Embryonic facial prominence (tissue), 1 donor: ENCODE results near the gene GPRIN3.

Experiments used
- DNase-seq: peaks from one replicate; pipeline ENCODE4 v3.0.0-alpha.2; 2016; ENCODE audit errors: extremely low spot score

The GPRIN3 gene

DNA sequence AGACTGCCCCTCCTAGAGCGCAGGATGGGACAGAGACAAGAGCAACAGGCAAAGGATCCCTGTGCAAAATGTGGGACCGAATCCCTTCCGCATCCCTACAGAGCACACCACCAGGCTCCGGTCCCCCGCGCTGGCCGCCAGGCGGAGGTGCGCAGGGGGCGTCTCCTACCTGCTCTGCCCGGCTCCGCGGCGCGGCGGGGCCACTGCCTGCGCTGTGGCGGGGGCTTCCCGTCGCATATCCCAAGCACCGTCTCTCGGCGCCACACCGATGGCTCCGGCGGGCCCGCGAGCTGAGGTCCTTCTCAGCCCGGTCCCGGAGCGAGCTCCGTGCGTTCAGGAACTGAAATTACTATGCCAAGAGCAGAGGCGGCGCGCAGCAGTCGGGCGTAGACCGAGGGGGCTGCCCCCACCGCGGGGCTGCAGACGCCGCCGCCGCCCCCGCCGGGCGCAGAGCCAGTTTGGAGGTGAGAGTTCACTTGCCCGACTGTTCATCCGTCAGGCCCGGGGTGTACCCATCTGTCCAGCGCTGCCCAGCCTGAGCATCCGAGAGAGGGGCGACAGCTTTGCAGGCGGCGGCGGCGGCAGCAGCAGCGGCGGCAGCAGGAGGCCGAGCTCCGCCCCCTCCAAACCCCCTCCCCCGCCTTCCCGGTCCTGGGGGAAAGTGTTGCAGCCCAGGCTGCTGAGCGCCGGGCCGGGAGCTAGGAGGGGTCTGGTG, at the start of gene GPRIN3:
TSS of gene GPRIN3 (minus strand) at position 355 of the 715 bp plus-strand sequence. CDS start 57,690 bp downstream, outside the sequence.
- no peak for DNase-seq

DNA sequence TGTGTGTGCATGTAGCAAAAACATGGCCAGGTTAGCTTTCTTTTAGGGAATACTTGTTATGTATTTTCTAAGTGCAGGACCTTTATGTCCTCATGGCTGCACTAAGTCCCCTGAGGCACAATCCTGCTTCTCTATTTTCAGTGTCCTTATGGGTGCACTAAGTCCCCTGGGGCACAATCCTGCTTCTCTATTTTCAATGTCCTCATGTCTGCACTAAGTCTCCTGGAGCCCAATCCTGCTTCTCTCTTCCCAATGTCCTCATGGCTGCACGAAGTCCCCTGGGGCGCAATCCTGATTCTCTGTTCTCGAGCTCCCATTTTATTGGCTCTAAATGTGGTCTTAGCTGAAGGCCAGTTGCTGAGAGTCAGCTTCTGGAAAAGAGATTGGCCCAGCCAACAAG, 49.7 kb upstream of the GPRIN3 start:
- no peak for DNase-seq

- no peak for DNase-seq
These were observed 48.5 kb upstream of the GPRIN3 start for GRCh38 chr4:89356086-89356485.

DNA sequence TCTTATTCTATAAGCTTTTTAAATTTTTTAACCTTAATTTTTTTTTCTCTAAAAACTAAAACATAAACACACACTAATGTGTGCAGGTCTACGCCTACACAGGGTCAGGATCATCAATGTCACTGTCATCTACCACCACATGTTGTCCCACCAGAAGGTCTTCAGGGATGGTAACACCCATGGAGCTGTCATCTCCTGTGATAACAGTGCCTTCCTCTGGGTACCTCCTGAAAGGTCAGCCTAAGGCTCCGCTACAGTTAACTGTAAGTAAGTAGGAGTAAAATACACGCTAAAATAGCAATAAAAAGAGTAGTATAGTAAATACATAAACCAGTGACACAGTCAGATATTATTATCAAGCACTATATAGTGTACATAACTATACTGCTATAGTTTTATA, 45.9 kb upstream of the GPRIN3 start:
- no peak for DNase-seq

DNA sequence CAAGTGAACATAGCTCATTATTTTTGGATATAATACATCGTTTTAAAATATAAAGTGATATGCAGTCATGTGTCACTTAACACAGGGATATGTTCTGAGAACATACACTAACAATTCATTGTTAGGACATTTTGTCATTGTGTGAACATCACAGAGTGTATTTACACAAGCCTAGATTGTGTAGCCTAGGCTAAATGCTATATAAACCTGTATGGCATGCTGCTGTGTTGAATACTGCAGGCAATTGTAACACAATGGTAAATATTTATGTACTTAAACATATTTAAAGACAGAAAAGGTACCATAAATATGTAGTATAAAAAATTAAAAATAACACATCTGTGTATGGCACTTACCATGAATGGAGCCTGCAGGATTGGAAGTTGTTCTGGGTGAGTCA, 44.9 kb upstream of the GPRIN3 start:
- DNase-seq, result no peak

GRCh38 chr4:89351201-89351600, 43.6 kb upstream of the GPRIN3 start:
- no peak for DNase-seq

DNA sequence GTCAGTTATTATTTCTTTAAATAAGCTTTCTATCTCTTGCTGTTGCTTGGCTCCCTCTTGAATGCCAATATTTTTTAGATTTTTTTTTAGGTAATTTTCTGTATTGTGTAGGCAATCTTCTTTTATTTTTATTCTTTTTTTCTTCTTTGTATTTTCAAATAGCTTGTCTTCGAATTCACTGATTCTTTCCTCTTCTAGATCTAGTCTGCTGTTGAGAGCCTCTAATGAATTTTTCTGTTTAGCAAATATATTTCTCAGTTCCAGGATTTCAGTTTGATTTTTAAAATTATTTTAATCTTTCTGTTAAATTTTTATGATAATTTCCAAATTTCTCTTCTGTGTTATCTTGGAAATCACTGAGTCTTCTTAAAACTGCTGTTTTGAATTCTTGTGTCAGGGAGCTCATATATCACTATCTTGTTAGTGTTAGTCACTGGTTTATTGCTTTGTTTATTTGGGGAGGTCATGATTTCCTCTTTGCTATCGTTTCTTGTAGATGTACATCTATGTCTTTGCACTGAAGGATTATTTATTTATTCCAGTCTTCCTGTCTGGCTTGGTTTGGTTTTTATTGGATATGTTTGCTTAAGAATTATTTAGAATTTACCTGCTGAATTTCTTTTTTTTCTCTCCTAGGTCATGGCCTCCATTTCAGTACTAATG, 39.9 kb upstream of the GPRIN3 start:
- DNase-seq, result no peak

DNA sequence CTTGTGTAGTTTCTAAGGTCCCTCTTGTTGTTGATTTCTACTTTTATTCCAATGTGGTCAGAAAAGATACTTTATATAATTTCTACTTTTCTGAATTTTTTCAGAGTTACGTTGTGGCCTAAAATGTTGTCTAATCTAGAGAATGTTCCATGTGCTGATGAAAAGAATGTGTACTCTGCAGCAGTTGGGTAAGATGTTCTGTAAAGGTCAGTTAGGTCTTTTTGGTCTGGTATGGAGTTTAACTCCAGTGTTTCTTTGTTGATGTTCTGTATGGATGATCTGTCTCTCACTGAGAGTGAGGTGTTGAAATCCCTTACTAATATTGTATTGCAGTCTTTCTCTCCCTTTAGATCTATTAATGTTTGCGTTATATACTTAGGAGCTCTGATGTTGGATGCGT, 37.0 kb upstream of the GPRIN3 start:
- no peak for DNase-seq

GRCh38 chr4:89338206-89338605, 30.6 kb upstream of the GPRIN3 start:
- DNase-seq, result no peak

DNA sequence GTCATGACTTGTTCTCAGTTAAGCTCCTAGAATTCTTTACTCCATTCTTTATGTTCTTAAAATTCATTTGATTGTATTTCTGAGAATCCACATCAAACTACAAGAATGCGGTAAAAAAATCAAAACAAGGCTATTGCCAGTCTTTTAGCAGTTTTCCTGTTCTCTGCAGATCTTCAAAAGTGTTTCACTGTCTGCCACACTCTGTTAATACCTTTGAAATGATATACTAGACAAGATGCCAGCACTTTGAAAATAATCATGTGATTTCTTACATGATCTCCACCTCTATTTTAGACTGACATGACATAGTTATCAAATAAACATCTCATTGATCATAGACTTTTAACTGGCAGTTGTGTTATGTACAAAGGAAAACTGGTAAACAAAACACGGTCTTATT, 30.1 kb upstream of the GPRIN3 start:
- DNase-seq, result no peak

DNA sequence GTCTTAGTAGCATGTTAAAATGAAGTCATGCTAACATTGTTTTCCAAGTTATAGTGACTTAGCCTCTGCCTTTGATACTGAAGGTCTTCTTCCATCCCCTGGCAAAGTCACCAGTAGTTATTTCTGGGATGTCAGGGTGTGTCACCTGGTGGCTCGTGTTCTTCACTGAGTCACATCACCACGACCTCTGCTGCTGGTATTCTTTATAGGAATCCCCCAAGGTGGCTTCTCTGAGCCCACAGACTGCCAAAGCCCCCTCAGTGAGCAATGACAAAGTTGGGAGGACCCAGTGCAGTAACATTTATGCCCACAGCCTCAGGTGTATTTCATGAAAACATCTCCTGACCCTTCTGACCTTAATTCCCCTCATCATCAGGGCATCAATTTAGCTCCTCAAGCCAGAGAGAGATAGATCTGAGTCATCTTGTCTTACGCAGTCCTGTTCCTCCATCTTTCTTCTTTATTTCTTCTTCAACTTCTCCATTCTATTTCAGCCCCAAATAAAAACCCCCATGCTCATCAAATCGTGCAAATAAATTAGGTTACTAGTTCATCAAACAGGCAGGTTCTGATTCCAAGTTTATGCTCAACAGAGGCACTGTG, 29.3 kb upstream of the GPRIN3 start:
- no peak for DNase-seq

- no peak for DNase-seq
These were observed 27.2 kb upstream of the GPRIN3 start for GRCh38 chr4:89334830-89335229.

DNA sequence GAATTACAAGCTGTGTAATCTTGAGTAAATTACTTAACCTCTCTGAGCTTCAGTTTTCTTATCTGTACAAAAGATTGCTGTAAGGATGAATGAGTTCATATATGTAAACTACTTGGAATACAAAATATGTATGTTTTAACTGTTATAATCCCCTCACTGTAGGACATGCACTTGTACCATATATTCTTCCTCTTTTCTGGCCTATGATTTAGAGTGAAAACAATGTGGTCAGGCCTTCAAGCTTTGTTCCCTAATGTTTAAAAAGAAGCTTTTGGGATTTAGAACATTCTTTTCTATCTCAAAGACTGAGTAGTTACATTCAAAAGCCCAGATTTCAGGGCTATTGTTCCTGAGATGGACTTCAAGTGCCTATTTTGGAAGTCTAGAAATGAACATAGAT, 26.7 kb upstream of the GPRIN3 start:
- DNase-seq, result no peak

DNA sequence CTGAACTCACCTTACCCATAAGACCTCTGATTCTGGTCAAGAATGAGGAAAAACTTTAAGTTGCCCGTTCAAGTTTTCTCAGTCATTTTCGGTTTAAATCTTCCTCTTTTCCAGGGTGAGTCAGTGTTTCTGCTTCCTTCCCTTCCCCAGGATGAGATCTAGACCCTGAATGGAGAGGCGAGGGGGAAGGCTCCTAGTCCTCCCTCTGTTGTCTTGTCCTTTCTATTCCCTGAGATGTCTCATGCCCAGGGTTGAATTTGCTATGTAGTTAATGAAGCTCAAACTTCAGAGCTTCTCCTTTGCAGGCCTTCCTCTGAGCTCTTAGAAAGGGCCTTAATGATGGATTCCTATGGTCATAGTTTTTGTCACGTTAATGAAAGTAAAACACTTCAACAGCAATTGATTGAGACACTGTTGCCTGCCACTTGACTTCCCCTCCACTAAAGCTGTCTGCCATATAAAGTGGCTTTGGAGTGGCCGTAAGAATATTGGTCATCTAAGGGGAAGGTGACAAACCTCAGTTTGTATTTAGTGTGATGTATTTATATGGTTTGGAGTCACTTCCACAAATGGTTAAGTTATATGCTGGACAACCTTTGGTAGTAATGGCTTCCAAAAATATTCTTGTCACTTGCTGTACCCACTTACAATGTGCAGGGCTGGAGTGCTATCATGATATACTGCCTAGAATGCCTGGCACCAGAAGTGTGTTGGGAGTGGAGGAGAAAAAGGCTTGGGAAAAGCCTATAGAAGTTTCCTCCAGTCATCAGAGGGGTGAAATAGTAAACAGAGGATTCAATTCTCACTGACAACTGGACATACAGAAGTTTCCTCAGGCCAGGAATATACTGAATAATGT, 24.3 kb upstream of the GPRIN3 start:
- no peak for DNase-seq

- DNase-seq, result no peak
These were observed 23.6 kb upstream of the GPRIN3 start for GRCh38 chr4:89331197-89331596.

GRCh38 chr4:89329280-89329679, 21.7 kb upstream of the GPRIN3 start:
- no peak for DNase-seq

DNA sequence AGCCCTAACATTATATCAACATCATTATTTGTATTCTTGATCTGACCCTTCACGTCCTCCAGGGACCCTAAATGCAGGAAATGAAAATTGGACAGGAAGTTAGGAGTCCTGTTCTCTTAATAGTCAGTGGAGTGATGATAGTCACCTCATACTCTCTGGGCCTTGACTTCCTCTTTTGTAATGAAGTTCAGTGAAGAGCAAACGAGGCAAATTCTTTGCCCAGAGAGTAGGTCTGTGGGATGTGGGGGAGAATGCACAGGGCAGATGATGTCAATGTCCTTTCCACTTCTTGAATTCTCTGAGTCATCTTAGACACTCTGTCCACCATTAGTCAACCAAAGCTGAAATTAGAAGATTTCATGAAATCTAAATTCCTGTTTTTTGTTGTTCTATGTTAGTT, 17.1 kb upstream of the GPRIN3 start:
- no peak for DNase-seq

DNA sequence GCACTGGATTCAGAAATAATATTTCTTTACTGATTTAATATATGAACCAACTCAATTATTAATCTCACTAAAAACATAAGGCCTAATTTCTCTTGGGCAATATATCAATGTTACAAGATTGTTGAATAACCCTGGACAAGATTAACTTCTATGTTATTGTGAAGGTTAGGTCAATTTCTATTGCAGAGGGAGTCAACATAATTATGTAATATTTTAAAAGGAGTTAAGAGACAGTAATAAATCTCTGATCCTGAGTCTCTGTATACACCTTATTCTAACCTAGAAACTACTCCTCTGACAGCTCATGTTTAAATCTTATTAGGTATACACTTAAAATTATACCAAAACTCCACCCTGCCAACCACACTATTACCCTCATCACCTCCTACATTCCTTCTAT, 15.1 kb upstream of the GPRIN3 start:
- no peak for DNase-seq

DNA sequence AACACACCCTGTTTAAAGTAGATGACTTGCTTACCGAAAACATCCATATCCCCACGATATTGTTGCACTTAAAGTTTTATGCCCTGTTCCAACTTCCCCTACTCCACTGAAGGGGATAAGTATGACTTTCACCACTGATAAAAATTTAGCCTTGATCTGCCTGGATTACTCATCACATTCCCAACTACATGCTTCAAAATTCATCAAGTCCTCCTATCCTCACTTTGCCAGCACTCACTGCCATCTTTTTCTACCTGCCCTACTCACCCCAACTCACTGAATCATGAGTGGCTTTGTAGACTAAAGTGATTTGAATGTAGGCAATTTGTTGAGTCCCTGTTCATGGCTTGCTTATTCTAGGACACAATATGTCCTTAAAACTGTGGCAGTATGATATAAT, 12.2 kb upstream of the GPRIN3 start:
- DNase-seq, result no peak

DNA sequence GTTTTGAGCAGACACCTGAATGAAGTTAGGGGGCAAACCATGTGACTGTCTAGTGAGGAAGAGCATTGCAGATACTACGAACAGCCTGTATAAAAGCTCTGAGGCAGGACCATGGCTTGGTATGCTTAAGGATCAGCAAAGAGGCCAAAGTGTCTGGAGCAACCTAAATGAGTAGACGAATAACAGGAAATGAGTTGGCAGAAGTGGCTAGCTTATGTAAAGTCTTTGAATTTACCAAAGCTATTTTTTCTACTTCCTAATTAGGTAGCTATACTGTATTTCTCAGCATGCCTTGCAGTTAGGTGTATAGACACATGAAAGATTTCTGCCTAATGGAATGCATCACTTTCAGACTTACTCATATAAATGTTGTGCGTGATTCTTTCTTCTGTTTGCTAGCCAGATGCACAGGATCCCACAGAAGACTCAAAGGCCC, 9.3 kb upstream of the GPRIN3 start:
- DNase-seq, result no peak

- DNase-seq, result no peak
These were observed 8.6 kb upstream of the GPRIN3 start for GRCh38 chr4:89316211-89316610.

GRCh38 chr4:89314291-89314690, 6.7 kb upstream of the GPRIN3 start:
- DNase-seq, result no peak
